ENCODE data around the gene ABCF1. TPM values are rescaled to one million over a fixed set of nuclear protein-coding genes. Genes with fewer than 3 reads are reported as not detected.

The ABCF1 gene
- total RNA-seq: 44.9 and 53.9 TPM in 2 replicates

DNA sequence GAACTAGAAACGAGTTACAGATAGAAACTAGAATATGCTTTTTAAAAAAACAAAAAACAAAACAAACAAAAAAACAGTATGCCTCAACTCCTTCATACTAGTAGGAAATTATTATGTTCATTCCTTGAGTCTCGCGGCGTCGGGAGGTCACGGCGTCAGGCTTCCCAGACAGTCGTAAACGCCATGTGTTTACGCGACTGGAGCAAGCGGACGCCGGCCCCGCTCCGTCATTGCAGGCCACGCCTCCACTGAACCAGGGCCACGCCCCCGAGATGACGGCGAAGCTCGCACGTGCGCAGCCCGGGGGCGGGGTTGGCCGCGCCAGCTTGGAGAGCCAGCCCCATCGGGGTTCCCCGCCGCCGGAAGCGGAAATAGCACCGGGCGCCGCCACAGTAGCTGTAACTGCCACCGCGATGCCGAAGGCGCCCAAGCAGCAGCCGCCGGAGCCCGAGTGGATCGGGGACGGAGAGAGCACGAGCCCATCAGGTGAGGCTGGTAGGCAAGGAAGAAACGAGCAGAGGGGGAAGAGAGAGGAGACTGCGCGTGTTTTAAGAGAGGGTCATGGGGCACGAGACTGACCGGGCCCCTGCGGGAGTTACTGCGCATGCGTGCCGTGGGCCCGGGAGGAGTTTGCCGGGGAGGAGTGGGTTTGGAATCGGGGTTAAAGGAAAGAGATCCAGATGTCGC lies at the start of gene ABCF1:
ABCF1 (plus strand) TSS at position 368 of the 687 bp plus-strand sequence; CDS start at position 414, 46 bp downstream.

DNA sequence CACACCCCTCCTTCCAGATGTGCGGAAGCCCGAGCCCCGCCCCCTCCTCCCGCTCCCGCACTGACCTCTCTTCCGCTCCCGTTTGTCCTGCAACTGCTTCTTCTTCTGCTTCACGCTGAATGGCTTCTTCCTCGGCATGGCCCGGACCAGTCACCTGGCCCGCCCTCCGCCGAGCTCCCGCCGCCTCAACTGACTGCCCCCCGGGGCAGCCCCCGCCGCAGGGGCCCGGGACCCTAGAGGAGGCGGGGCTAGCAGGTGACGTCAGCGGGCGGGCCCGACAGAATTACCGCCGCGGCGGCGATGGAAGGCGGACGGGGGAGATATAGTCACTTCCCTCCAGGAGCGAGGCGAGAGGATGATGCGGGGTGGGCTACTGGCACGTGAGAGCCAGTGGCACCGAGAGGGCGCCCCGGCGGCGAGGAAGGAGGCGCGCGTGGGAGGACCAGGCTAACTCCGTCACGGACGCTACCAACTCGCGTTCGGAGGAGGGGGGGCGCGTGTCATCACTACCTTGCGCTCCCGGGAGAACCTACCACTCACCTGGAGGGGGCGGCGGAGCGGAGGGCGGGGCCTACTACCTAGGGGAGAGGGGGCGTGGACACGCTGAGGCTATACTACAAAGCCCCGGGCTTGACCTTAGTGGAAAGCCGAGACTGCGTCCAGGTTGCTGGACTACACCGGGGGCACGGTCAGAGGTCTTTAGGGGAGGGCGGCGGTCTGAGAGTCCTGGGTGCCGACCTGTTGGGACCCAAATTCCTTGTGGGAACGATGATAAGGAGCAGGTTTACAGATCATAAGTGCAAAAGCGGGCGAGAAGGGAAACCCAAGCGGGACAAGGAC lies 15.0 kb upstream of the ABCF1 start, which contains the start of gene GNL1:
GNL1 (minus strand) TSS at position 424 of the 840 bp plus-strand sequence; CDS start at position 138, 286 bp downstream.

DNA sequence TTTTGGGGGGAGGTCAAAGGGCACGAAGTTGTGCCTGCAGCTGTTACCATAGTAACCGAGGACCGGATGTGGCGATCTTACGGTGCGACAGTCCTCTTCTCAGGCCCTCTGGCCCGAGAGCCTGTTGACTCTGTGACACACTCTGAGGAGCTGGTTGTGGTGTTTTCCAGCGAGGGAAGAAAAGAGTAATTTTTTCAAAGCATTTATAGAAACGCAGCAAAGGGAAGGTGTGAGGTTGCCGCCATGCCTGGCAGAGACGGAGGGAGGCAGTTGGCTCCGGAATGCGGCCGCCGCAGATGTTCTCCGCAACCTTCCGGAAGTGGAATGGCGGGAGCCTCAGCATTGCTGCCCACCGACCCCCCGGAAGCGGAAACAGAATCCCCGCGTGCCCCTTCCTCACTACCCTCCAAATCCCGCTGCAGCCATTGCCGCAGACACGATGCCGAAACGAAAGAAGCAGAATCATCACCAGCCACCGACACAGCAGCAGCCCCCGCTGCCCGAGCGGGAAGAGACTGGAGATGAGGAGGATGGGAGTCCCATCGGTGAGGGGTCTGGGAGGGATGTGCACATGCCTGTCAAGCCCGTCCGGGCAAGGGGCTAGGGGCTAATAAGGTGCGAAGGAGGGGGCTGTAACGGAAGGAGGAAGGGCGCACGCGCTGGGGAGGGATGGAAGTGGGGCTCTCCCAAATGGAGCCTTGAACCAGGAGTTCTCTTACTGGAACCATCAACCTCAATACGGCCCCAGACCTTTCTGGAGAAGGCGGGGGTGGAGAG lies 14.1 kb upstream of the ABCF1 start, which contains the start of gene PRR3:
PRR3 (plus strand) TSS at position 390 of the 777 bp plus-strand sequence; CDS start at position 440, 50 bp downstream.

DNA sequence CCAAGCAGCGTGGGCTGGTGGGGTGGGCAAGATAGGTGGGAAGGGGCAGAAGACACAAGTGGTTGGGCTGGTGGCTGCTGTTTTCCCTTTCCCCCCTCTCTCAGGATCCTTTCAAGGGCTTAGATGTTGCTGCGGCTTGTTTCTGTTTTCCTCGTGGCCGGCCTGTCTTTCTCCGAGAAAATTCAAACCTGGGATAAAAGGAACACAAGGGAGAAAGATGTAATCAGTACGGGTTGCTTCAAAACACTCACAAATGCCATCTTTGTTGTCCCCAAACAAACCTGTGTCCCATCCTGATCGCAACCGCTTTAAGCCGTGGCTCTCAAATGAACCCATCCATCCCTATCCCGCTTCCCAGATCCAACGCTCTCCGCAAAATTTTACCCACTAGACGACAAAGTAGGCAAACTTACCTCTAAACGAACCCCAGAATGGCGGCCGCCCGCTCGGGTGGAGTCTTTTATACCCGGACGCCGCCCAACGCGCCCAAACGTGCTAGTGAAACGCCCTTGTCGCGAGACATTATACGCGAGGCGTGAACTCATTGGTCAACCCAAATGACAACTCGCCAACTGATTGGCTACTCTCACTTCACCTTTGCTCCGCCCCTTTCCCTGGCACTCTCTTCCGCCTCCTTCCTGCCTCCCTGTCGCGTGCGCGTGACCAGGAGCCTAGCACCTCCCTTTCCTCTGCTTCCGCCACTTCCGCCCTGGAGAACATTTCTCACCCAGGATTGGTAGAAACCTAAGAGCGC lies 45.7 kb downstream of the ABCF1 start, which contains the start of gene PPP1R10:
PPP1R10 (minus strand) TSS at position 433 of the 754 bp plus-strand sequence. CDS start 7,299 bp downstream, outside the sequence.

DNA sequence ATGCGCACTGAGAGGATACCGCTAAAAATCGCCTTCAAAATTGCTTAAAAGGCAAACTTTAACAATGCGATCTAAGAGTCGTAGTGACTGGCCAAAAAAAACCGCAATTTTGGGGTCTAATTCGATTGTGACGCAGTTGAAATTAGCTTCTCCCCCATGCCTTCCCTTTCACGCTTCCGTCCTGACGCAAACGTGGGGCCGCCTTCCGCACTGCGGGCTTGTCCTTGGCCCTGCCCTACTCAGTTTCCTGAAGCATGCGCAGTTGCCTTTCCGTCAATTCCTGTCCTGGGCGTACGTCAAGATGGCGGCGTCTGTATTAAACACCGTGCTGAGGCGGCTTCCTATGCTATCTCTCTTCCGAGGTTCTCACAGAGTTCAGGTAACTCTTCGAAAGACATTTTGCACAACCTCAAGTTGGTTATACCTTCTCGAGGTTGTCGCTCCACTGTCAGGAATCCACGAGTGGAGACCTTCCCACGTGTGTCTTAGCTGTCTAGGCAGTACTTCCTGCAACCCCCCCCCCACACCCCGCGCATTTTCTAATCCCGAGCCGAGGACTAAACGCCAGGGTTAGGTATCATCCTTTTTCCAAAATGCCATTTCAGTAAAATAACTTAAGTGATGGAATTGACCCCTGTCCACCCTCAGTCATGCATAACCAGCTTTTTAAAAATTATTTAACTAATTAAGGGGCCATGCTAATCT lies 46.5 kb downstream of the ABCF1 start, which contains the start of gene MRPS18B:
MRPS18B (plus strand) TSS at position 276 of the 705 bp plus-strand sequence; CDS start at position 302, 26 bp downstream.

DNA sequence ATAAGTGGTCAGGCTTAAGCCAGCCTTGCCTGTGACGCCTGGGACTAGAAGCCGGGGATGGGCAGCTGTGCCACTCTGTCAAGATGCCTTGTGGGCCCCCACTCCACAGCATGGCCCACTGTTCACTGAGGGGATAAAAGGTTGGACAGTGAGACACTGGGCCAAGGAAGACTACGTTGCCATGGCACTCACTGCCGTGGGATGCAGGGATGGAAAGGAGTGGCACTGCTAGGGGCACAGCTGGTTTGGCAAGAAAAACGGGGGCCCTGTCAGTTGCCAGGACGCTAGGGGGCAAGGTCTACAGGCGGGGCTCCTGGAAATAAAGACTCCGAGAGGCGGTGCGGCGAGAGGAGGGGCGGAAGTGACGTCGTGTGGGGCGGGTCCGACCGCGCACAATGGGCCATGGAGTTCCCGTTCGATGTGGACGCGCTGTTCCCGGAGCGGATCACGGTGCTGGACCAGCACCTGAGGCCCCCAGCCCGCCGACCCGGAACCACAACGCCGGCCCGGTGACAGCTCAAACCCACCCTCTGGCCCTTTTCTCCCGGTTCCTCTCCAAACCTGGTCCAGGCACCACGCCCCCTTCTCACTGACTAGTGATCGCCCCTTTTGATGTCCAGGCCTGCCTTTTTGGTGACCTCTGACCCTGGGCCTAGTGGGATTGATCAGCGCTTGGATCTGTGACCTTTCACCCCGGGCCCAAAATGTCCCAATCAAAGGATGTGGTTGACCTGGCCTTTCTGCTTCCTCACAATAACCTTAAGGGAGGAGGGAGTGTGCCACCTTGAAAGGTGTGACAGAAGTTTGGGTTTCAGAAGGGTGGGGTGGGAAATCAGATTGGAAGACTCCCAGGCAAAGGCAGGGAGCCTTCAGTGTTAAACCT lies 55.5 kb downstream of the ABCF1 start, which contains the start of gene ATAT1:
ATAT1 (plus strand) TSS at position 391 of the 883 bp plus-strand sequence.

Small RNA genes lying within 50 kb of the gene (small RNA-seq; reads per million reads assigned to genes)
- 0.28 reads per million for gene MIR877

Other genes with a start within 250 kb of the ABCF1 start
- 8.9 and 11.4 TPM in 2 replicates for gene TRIM39, start 244.5 kb upstream of the ABCF1 start, total RNA-seq
- gene RPP21, start 226.3 kb upstream of the ABCF1 start, total RNA-seq: 24.9 and 25.4 TPM in 2 replicates
- gene HLA-E, start 81.9 kb upstream of the ABCF1 start, total RNA-seq: 395 and 418 TPM in 2 replicates
- gene GNL1, start 15.0 kb upstream of the ABCF1 start, total RNA-seq: 37.1 and 42.9 TPM in 2 replicates
- 9.3 and 10.2 TPM in 2 replicates for gene PRR3, start 14.1 kb upstream of the ABCF1 start, total RNA-seq
- gene PPP1R10, start 45.8 kb downstream of the ABCF1 start, total RNA-seq: 54.2 and 58.6 TPM in 2 replicates
- 54.4 and 71.4 TPM in 2 replicates for gene MRPS18B, start 46.4 kb downstream of the ABCF1 start, total RNA-seq
- gene ATAT1, start 55.4 kb downstream of the ABCF1 start, total RNA-seq: 6.0 and 6.5 TPM in 2 replicates
- gene C6orf136, start 75.7 kb downstream of the ABCF1 start, total RNA-seq: 3.8 and 9.6 TPM in 2 replicates
- 35.5 and 38.6 TPM in 2 replicates for gene DHX16, start 101.6 kb downstream of the ABCF1 start, total RNA-seq
- 76.3 and 96.5 TPM in 2 replicates for gene PPP1R18, start 115.2 kb downstream of the ABCF1 start, total RNA-seq
- 5.9 and 13.1 TPM in 2 replicates for gene NRM, start 119.5 kb downstream of the ABCF1 start, total RNA-seq
- gene MDC1, start 145.8 kb downstream of the ABCF1 start, total RNA-seq: 12.0 and 18.2 TPM in 2 replicates
- gene TUBB, start 148.9 kb downstream of the ABCF1 start, total RNA-seq: 774 and 1,036 TPM in 2 replicates
- 63.7 and 71.4 TPM in 2 replicates for gene FLOT1, start 171.2 kb downstream of the ABCF1 start, total RNA-seq
- gene IER3, start 173.1 kb downstream of the ABCF1 start, total RNA-seq: 113 and 169 TPM in 2 replicates